ENCODE data around the gene NDUFA6. TPM values are rescaled to one million over a fixed set of nuclear protein-coding genes. Genes with fewer than 3 reads are reported as not detected.
A peak's percentile ranks its signal among the peaks of the same experiment; 100 is the strongest.
"Not testable (repeated sequence)": the region's sequence is repeated elsewhere in the genome, so short reads cannot be mapped to it uniquely, and the experiment has no call there.

The NDUFA6 gene
- 100 to 1,000 TPM; 149 to 181 (median 160) TPM for total RNA-seq
- 100 to 1,000 TPM; 242 to 253 (median 245) TPM for polyA plus RNA-seq
- long read RNA-seq, donor 1, transcript NDUFA6-202 (3 exons, 1,256 nt): major isoform, 133 of 140 reads
- long read RNA-seq, donor 1, partial matches to known transcripts: 2 of 140 reads
- long read RNA-seq, donor 1, other reads (novel, unspliced or antisense): 1 of 140 reads
- long read RNA-seq, donor 2, transcript NDUFA6-202 (3 exons, 1,256 nt): major isoform, 326 of 344 reads
- long read RNA-seq, donor 2, partial matches to known transcripts: 0 of 344 reads
- long read RNA-seq, donor 2, other reads (novel, unspliced or antisense): 16 of 344 reads

DNA sequence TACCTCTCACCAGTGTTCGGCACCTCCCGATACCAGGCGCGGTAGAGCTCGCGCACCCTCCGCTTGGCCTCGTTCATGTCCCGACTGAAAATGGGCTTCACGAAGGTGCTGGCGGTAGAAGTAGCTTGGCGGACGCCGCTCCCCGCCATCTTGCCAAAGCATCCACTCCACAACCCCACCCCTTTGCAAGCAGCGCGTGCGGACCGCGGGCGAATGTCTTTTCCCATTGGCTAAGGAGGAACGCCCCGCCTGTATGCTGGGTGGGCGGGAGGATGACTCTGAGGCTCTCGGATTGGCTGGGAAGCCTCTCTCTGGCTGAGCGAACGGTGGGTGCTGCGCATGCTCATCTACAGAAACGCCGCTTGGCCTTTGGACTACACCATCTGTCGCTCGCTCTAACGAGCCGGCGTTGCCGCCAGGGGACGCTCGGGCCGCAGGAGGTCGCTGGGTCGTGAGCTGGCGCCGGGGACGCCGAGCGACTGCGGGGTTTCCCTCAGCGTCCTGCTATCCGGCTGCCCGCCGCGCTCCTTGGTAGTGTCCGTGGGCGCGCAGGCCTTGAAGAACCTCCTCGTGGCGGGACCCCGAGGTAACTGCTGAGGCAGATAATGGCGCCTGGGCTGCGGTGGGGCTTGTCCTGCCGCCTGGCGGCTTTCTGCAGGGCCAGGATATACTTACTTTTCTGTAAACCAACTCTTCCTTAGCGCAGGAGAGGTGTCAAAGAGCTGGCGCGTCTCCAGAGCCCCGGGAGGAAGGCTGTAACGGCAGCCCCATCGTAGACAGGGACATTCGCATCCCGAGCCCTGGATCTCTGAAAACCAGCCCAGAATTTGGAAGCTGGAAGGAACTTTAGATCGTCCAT lies at the start of gene NDUFA6:
NDUFA6 (minus strand) TSS at position 177 of the 859 bp plus-strand sequence; CDS start at position 149, 28 bp downstream.
- H3K4me1 ChIP-seq: peaks cover 23% of the 10 kb centered on the region
- peak within 1 kb of the TSS; percentile 93 for H3K4me3 ChIP-seq

DNA sequence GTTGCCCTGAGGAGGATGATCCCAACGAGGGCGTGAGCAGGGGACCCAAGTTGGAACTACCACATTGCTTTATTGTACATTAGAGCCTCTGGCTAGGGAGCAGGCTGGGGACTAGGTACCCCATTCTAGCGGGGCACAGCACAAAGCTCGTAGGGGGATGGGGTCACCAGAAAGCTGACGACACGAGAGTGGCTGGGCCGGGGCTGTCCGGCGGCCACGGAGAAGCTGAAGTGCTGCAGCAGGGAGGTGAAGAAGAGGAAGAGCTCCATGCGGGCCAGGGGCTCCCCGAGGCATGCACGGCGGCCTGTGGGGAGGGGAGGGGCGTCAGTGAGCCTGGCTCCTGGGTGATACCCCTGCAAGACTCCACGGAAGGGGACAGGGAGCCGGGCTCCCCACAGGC lies 49.6 kb upstream of the NDUFA6 start:
- intact Hi-C loops (cut with DNase I); DNase-seq; H3K9me3 ChIP-seq; H3K36me3 ChIP-seq (ENCODE audit: insufficient read depth in 1 of 2, low read depth in 1 of 2); H3K4me1 ChIP-seq; H3K27ac ChIP-seq; ATAC-seq; H3K27me3 ChIP-seq (ENCODE audit: insufficient read depth in 3 of 3, low read length in 2 of 3); H3K4me3 ChIP-seq: not testable (repeated sequence)
- WGBS, 3 donors: 91 to 98% (median 96%) methylated on average over 8 to 14 of the region's 17 CpGs

More for the DNA sequence above, at the start of gene NDUFA6:
- TF ChIP-seq, protein P1, sequence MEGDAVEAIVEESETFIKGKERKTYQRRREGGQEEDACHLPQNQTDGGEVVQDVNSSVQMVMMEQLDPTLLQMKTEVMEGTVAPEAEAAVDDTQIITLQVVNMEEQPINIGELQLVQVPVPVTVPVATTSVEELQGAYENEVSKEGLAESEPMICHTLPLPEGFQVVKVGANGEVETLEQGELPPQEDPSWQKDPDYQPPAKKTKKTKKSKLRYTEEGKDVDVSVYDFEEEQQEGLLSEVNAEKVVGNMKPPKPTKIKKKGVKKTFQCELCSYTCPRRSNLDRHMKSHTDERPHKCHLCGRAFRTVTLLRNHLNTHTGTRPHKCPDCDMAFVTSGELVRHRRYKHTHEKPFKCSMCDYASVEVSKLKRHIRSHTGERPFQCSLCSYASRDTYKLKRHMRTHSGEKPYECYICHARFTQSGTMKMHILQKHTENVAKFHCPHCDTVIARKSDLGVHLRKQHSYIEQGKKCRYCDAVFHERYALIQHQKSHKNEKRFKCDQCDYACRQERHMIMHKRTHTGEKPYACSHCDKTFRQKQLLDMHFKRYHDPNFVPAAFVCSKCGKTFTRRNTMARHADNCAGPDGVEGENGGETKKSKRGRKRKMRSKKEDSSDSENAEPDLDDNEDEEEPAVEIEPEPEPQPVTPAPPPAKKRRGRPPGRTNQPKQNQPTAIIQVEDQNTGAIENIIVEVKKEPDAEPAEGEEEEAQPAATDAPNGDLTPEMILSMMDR (IDR thresholded peaks at IDR 0.05): peak; percentile 93
- 0 to 1% (median 0%) methylated on average over 54 to 71 of the region's 71 CpGs for WGBS, 3 donors
- Histone ChIP-seq H3K36me3 (ENCODE audit: insufficient read depth in 1 of 2, low read depth in 1 of 2) (peaks cover 6 to 23% of the 10 kb centered on the region in 2 donors), H3K27ac (peak within 1 kb of the TSS; percentile 98), H3K27me3 (ENCODE audit: insufficient read depth in 3 of 3, low read length in 2 of 3) (no peaks in the 10 kb centered on the region), H3K9me3 (no peaks in the 10 kb centered on the region)
- intact Hi-C loops (cut with DNase I): loop anchor here (2.0 to 5.0 kb wide), 2 partner anchors 346 kb away; no protein-coding TSS in a partner anchor
- DNase-seq: peak; percentile 99
- ATAC-seq: peak; percentile 92 to 96 (median 95)

DNA sequence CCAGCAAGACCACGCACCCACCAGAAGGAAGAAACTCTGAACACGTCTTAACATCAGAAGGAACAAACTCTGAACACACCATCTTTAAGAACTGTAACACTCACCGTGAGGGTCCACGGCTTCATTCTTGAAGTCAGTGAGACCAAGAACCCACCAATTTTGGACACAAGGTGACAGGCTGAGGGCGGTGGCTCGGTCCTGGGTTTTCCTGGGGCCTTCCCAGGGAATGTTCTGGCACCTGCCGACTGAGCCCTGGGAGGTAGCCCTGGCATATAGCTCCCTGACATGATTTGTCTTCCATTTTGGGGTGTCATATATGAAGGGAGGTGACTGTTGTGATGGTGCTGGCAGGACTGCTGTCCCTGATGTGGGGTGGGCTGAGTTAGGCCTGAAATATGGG lies 48.9 kb upstream of the NDUFA6 start:
- H3K4me3 ChIP-seq; H3K36me3 ChIP-seq (ENCODE audit: insufficient read depth in 1 of 2, low read depth in 1 of 2); H3K4me1 ChIP-seq; H3K27me3 ChIP-seq (ENCODE audit: insufficient read depth in 3 of 3, low read length in 2 of 3); ATAC-seq; intact Hi-C loops (cut with DNase I); DNase-seq; H3K9me3 ChIP-seq; H3K27ac ChIP-seq: not testable (repeated sequence)
- 91 to 95% (median 92%) methylated on average over 7 of the region's 7 CpGs for WGBS, 3 donors

DNA sequence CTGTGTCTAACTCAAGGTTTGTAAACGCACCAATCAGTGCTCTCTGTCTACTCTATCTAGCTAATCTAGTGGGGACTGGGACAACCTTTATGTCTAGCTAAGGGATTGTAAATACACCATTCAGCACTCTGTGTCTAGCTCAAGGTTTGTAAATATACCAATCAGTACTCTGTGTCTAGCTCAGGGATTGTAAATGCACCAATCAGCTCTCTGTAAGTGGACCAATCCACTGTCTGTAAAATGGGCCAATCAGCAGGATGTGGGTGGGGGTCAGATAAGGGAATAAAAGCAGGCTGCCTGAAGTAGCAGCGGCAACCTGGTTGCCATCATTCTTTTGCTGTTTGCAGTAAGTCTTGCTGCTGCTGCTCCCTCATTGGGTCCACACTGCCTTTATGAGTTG lies 48.4 kb upstream of the NDUFA6 start:
- Histone ChIP-seq H3K27ac (no peak overlapping the region), H3K4me1 (peaks cover 3% of the 10 kb centered on the region), H3K9me3 (no peaks in the 10 kb centered on the region), H3K36me3 (ENCODE audit: insufficient read depth in 1 of 2, low read depth in 1 of 2) (no peaks in the 10 kb centered on the region), H3K4me3 (no peak overlapping the region), H3K27me3 (ENCODE audit: insufficient read depth in 3 of 3, low read length in 2 of 3) (no peaks in the 10 kb centered on the region)
- intact Hi-C loops (cut with DNase I): no loop called here
- DNase-seq (no peak), ATAC-seq (no peak)
- TF ChIP-seq, protein P1 (IDR thresholded peaks at IDR 0.05): no peak
- WGBS, 3 donors: 93 to 100% (median 97%) methylated on average over 2 of the region's 2 CpGs

DNA sequence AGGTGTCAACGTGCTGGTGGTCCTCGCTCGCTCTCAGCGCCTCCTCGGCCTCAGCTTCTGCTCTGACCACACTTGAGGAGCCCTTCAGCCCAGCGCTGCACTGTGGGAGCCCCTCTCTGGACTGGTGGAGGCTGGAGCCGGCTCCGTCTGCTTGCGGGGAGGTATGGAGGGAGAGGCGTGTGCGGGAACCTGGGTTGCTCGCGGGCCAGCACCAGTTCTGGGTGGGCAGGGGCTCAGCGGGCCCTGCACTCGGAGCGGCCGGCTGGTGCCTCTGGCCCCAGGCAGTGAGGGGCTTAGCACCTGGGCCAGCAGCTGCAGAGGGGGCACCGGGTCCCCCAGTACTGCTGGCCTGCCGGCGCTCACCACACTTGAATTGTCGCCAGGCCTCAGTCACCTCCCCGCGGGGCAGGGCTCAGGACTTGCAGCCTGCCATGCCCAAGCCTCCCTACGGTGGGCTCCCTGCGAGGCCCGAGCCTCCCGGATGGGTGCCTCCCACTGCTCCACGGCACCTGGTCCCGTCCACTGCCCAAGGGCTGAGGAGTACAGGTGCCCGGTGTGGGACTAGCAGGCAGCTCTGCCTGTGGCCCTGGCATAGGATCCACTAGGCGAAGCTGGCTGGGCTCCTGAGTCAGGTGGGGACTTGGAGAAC lies 47.7 kb upstream of the NDUFA6 start:
- intact Hi-C loops (cut with DNase I): no loop called here
- Histone ChIP-seq H3K9me3 (no peaks in the 10 kb centered on the region), H3K4me3 (no peak overlapping the region), H3K27me3 (ENCODE audit: insufficient read depth in 3 of 3, low read length in 2 of 3) (no peaks in the 10 kb centered on the region), H3K4me1 (peaks cover 3% of the 10 kb centered on the region), H3K27ac (no peak overlapping the region), H3K36me3 (ENCODE audit: insufficient read depth in 1 of 2, low read depth in 1 of 2) (no peaks in the 10 kb centered on the region)
- 87 to 92% (median 90%) methylated on average over 26 to 31 of the region's 31 CpGs for WGBS, 3 donors
- no peak for ATAC-seq
- TF ChIP-seq, protein P1 (IDR thresholded peaks at IDR 0.05): no peak
- DNase-seq: no peak

DNA sequence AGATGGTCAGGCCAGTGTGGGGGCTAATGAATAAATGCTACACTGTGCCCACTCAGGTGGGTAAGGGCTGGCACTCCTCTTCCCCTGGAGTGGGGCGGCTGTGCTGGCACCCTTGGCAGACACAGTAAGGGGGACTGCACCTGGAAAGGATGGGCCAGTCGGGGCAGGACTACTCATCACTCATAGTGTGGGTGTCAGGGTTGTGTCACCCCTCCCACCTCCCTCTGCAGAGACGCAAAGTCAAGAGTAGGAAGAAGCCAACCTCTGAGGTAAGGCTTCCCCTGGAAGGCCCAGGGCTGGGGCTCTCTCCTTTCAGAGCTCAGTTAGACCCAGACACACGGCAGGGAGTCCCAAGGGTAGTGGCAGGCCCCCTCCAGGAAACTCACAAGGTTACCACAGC lies 45.1 kb upstream of the NDUFA6 start:
- H3K27me3 ChIP-seq (ENCODE audit: insufficient read depth in 3 of 3, low read length in 2 of 3); ATAC-seq; H3K4me3 ChIP-seq; H3K27ac ChIP-seq; H3K4me1 ChIP-seq; DNase-seq; H3K36me3 ChIP-seq (ENCODE audit: insufficient read depth in 1 of 2, low read depth in 1 of 2); intact Hi-C loops (cut with DNase I); H3K9me3 ChIP-seq: not testable (repeated sequence)
- no CpG with 5 or more reads among the region's 4 CpGs for WGBS, 3 donors

All from psoas muscle (tissue), 8 donors.